Activated T-helper 9 cell treated with anti-CD3 and anti-CD28 coated beads, Interleukin-2, amount 50 U/mL, for 16 hours (primary cell): ENCODE measurements around the gene TRIM9.
"Not testable (repeated sequence)": the region's sequence is repeated elsewhere in the genome, so short reads cannot be mapped to it uniquely, and the experiment has no call there.

Source experiments
- DNase-seq: peaks from one replicate; pipeline ENCODE4 v3.0.0-alpha.2; 2020; ENCODE audit warnings: low read depth

TRIM9 gene

DNA sequence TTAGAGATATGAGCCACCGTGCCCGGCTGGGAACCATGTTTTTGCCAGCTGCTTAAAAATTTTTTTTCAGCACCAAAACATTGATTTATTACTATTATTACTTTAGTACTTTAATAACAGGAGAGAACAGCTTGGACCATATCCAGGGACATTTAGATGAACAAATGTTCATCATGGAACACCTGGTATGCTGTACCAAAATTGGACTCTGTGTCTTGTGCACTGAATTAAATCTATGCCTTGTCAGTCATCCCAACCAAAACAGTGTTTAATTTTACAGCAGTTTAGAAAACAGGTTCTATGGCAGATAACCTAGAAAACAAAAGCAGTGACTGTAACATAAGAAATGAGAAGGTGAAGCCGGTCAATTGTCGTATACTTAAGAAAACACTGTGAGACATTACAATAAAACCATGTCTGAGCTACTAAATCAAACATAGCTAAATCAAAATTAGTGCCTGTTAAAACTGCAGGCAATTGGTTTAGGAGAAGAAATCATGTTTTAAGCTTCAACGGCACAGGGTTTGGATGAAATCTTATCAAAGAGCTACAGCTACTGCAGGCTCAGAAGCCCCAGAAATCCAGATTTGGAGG lies 92.4 kb downstream of the TRIM9 start:
- no peak for DNase-seq

- no peak for DNase-seq
Measured at GRCh38 chr14:51000566-51000965, 94.3 kb downstream of the TRIM9 start.

DNA sequence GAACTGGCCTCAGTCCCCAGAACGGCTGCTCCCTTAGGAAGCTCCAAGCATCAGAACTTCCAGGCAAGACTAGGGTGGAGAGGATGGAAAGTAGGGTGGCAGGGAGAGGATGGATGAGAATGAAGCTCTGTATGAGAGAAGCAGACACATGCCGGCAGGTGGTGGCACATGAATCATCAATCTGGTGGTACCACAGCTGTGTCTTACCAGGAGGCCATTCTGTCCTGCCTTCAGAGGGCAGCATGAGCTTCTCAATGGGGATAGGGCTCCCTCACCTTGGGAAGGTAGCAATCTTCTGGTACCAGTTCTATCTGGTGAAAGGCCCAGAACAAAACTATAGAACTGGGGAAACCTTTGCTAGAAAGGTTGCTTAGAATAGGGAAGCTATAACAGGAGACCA lies 95.2 kb downstream of the TRIM9 start:
- no peak for DNase-seq

- DNase-seq, result no peak
Measured at GRCh38 chr14:50998612-50999011, 96.3 kb downstream of the TRIM9 start.

DNA sequence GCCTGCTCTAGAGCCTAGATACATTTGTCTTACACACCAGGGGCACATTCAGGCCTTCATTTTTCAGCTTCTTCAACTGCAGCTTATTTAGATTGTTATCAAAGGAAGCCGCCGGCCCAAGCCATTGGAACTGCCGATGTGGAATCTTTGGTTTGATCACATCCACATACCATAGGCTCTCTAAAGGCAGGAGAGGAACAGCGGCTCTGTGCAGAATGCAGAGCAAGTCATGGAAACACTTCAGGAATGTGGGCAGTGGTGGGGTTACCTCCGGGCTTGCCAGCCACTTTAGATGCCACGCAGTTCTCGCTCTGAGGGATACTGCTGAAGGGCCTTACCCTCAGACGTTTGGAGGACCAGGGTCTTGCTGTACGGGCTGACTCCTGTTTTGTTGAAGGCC lies 97.2 kb downstream of the TRIM9 start:
- DNase-seq, result no peak

DNA sequence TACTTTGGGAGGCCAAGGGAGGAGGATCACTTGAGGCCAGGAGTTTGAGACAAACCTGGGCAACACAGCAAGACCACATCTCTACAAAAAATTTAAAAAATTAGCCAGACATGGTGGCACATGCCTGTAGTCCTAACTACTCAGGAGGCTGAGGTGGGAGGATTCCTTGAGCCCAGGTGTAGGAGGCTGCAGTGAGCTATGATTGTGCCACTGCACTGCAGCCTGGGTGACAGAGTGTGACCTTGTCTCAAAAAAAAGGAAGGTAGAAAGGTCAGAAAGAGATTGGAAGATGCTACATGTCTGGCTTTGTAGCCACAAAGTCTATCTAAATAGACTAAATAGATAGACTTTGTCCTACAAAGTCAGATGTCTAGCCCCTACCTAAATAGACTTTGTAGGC lies 100.7 kb downstream of the TRIM9 start:
- DNase-seq, result not testable (repeated sequence)

- no peak for DNase-seq
Measured at GRCh38 chr14:50985859-50986331, 109.0 kb downstream of the TRIM9 start.

DNA sequence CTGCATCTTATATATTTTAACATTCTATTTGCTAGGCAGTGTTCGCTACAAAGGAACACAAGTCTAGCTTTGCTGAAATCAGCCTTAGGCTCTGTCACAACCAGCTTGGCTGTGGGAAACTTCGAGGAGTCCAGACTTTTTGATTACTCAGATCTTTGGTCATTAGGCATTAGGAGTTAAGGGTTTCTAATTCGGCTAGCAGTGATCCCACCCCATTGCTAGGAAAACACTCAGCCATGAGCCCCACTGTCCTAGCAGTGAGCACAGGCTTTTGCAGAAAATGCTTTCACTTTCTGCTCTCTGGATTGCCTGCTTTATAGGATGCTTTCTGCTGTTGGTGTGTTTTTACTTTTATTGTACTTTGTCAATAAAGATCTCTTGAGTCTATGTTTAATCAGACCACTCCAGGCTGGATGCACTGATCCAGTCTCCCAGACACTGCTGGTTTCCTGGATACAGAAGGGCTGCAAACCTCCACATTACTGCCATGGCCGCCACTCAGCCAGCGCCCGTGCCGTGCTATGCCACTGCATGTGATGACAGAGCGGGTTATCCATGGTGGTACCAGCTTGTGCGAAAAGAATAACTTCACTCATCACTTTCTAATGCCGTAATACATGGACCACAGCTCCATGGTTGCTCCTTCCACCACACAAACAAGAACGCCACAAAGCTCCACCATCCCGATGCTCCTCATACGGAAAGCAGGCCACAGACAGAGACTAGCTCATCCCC lies 109.6 kb downstream of the TRIM9 start:
- no peak for DNase-seq

- DNase-seq, result no peak
Measured at GRCh38 chr14:50984036-50984710, 110.7 kb downstream of the TRIM9 start.

GRCh38 chr14:50979941-50980850 lies 114.7 kb downstream of the TRIM9 start:
- no peak for DNase-seq

DNA sequence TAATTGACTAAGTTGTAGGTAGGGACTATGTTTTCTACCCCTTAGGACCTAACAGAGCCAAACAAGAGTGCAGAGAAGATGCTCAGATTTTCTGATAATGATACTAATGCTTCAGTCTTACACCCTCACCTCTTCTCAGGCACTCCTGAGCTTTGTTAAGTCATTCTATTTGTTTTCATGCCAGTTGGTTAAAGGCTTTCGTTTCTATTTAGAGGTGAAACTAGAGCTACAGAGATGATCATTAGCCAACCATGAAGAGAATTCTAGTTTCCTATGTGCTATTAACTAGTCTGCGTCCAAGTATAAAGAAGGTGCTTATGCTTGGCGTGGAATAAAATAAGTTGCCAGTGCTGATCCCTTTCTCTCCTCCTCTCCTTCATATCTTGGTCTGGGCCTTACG lies 116.0 kb downstream of the TRIM9 start:
- DNase-seq, result no peak

- DNase-seq, result no peak
Measured at GRCh38 chr14:50978529-50978871, 116.4 kb downstream of the TRIM9 start.

DNA sequence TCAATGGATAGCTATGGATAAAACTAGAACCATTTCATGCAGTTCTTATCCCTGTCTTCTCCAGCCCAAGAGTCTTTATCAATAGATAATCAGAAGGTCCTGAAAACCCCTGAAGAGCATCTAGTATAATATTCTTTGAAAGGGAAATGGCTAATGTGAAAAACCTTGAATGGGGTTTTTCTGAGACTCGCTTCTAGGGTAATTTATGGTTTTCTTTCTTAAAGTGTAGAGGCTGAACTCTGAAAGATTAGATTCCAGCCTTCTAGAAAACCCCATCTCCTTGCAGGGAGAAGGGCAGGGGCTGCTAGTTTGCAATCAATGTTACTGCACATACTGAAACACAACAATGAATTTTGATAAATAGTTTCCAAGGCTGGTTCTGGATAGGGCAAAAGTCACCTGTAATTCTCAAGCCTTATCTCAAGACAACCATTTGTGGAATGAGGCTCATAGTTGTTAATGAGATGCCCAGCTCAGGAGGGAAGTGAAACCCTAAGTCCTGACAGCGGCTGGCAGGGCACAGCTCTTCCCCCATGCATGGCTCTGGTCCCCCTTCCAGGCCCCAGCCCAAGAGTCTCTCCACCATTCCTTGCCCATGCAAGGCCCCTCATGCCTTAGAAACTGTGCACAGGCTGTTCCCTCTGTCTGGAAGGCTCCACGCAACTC lies 116.9 kb downstream of the TRIM9 start:
- no peak for DNase-seq

GRCh38 chr14:50974118-50974517 lies 120.8 kb downstream of the TRIM9 start:
- no peak for DNase-seq

DNA sequence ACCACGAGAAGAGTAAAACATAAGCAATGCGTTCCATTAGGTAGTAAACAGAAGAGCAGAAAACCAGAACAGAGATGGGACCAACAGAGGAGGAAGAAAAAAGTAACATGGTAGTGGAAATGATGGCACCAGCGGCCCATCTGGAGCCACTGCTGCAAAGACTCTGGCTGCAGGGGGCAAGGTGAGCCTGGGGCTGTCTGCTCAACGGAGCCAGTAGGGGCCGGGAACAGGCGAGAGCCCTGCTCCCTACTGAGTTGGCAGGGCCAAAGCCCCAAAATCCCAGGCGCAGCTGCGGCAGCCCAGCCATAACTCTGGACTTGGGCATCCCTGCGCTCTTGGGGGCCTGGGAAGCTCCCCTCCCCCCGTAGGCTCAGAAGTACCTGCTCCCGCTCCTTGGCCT lies 122.2 kb downstream of the TRIM9 start:
- no peak for DNase-seq

DNA sequence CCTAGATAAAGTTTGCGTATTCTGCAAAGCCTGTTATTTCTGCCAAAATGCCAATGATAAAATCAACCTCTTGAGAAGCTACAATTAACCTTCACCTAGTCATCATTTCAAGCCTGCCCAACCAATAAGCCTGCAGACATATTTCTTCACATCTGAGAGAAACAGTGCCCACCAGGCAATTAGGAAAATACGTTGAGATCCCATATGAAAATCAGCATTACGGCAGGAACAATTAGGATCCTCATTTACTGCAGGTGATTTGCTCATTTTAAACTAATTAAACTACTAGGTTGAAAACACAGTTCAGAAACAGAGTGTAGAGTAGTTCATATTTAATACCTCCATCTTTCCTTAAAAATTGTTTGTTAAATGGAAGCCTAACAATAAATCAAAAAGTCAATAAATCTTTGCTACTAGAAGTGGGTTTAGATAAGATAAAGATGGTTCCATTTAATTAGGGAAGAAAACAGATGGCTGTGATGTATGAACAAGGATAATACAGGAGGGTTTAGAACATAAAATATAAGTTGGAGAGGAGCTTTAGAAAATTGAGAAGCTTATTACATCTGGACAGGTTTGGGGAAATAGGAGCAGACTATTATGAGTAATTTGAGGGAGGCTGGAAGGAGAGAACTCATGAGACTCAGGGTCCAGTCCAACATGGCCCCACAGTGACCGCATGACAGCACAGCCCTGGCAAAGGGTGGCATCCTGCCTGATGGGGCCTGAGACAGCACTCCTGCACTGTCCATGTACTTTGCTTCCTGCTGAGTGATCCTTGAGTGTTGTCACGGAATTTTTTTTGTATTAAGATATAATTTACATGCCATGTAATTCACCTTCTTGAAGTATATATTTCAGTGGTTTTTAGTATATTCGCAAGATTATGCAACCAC lies 123.8 kb downstream of the TRIM9 start:
- DNase-seq, result no peak

DNA sequence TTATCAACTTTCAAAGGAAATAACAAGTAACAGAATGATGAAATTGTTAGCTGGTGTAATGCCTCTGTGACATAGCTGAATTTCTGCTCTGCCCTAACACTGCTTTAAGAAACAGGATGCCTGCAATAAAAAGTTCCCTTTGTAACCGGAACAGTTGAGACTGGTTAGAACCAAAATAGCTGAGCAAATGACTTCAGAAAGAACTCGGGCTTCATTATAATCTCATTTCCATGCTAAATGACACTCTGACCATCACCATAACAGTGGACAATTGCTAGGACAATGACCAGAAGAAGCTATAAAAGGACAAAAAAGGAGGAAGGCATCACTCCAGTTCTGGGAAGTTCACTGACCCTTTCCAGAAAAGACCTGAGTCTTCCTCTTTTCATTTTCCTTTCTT lies 127.1 kb downstream of the TRIM9 start:
- DNase-seq, result no peak

GRCh38 chr14:50967103-50967502 lies 127.8 kb downstream of the TRIM9 start:
- DNase-seq, result no peak

- no peak for DNase-seq
Measured at GRCh38 chr14:50964683-50965390, 130.1 kb downstream of the TRIM9 start.

GRCh38 chr14:50963919-50964318 lies 131.0 kb downstream of the TRIM9 start:
- DNase-seq, result no peak
